GM21786 (cell line): ENCODE data around the gene OAS1.

Experiments
- ATAC-seq: cut with Tn5 transposase; IDR thresholded peaks from one replicate; pipeline ENCODE4 v1.9.1; 2021; ENCODE audit not compliant: unreplicated experiment

OAS1 gene

GRCh38 chr12:112964067-112964670 is 57.4 kb downstream of the OAS1 start:
- no peak for ATAC-seq

DNA sequence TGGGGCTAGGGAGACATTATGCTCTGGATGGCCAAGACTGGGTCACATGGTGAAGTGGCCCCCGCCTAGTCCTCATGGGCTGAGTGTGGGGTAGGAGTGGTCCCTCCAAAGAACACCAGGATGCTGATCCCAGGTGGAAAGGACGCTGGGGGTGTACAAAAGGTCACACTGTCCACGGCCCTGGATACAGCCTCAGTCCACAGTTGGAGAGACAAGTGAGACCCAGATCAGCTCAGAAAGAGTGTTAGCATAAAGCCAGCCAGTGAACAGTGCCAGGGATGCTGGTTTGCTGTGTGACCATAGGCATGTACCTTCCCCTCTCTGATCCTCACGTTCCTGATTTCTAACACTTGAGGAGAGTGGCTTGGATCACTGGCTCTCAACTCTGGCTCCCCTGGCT is 58.2 kb downstream of the OAS1 start:
- no peak for ATAC-seq

- ATAC-seq = no peak
Observed at GRCh38 chr12:112965643-112966042, 58.9 kb downstream of the OAS1 start.

DNA sequence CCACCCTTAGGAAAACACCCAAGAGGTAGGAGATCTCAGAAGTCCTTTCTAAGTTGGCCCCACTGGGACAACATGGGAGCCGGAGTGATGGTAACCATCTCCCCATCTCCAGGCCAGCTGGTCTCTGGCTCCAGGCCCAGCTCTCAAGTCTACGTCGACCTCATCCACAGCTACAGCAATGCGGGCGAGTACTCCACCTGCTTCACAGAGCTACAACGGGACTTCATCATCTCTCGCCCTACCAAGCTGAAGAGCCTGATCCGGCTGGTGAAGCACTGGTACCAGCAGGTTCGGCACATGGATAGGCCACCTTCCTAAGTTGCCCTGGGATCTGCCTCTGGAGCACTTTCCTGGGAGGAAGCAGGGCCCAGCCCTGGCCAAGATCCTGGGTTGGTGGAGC is 60.5 kb downstream of the OAS1 start:
- ATAC-seq = no peak

DNA sequence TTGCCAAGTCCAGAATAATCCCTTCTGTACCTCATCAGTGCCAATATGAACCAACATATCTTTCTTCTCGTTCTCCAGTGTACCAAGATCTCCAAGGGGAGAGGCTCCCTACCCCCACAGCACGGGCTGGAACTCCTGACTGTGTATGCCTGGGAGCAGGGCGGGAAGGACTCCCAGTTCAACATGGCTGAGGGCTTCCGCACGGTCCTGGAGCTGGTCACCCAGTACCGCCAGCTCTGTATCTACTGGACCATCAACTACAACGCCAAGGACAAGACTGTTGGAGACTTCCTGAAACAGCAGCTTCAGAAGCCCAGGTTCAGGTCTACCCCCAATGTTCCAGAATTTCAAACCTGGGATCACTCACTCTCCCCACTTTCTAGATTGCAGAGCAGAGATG is 61.1 kb downstream of the OAS1 start:
- ATAC-seq = no peak
